ENCODE data around the gene PUSL1. TPM values are rescaled to one million over a fixed set of nuclear protein-coding genes. Genes with fewer than 3 reads are reported as not detected.

Gene PUSL1, protein sequence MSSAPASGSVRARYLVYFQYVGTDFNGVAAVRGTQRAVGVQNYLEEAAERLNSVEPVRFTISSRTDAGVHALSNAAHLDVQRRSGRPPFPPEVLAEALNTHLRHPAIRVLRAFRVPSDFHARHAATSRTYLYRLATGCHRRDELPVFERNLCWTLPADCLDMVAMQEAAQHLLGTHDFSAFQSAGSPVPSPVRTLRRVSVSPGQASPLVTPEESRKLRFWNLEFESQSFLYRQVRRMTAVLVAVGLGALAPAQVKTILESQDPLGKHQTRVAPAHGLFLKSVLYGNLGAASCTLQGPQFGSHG
- 32.1 and 36.2 TPM in 2 replicates for total RNA-seq

DNA sequence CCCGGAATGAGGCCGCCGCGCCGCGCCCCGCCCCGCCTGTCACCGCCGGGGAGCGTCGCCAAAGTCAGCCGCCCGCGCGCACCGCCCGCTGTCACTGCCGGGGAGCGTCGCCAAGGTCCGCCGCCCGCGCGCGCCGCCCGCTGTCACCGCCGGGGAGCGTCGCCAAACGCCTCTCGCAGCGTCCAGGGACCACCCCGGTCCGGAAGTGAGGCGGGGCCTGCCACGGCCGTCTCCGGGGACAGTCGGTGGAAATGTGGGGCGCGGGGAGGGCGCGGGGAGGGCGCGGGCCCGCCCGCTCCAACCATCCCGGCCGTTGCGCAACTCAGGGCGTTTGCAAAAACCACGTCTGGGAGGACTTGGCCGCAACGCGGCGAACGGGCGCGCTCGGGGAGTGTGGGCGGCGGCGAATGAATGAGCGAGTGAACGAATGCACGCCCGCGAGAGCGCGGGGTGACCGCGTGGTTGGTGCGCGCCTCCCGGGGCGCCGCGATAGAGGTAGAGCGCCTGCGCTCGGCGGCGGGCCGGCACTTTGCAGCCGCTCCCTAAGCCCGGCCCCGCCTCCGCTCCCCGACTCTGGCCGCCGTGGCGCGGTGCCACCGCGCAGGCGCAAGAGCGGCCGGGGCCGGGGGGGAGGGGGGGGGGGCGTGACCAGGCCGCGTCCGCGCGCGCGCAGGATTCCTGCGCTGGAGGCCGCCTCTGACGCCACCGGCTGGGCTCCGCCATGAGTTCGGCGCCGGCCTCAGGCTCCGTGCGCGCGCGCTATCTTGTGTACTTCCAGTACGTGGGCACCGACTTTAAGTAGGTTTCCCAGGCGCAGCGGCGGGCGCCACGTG lies at the start of gene PUSL1, which contains the start of gene ACAP3:
Gene PUSL1 (plus strand): TSS at position 675 of the 833 bp plus-strand sequence. CDS start 47 bp downstream, at position 722.
Gene ACAP3 (minus strand): TSS at position 8 of the 833 bp plus-strand sequence. CDS start 115 bp downstream, outside the sequence.
- no peak for DNase-seq (ENCODE audit: extremely low read depth, low read depth, low spot score)

DNA sequence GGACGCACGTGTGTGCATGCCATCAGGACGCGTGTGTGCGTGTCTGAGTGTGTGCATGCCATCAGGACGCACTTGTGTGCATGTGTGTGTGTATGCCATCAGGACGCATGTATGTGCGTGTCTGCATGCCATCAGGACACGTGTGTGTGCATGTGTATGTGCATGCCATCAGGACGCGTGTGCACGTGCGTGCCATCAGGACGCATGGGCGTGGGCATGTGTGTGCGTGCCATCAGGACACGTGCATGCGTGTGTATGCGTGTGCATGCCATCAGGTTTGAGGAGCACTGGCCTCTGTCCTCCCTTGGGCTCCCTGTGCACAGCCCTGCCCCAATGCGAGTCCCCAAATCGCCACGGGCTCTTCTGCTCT lies 49.3 kb upstream of the PUSL1 start:
- no peak for DNase-seq (ENCODE audit: extremely low read depth, low read depth, low spot score)

DNA sequence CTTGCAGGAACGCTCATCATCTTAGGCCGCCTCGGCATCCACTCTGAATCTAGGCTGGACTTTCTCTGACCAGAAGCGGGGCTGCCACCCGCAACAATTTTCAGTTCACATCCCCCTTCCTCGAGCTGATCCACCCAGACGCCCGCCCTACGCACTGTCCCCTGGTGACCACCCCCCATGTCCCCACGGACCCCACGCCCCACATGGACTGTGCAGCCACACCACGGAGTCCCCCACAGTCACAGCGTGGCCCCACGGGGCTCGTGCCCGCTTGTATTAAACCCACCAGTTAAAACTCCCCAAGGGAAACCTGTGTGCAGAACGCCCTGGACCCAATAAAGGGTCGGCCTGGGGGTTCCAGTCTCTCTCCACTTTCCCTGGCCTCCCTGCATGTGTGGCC lies 48.9 kb upstream of the PUSL1 start:
- no peak for DNase-seq (ENCODE audit: extremely low read depth, low read depth, low spot score)

DNA sequence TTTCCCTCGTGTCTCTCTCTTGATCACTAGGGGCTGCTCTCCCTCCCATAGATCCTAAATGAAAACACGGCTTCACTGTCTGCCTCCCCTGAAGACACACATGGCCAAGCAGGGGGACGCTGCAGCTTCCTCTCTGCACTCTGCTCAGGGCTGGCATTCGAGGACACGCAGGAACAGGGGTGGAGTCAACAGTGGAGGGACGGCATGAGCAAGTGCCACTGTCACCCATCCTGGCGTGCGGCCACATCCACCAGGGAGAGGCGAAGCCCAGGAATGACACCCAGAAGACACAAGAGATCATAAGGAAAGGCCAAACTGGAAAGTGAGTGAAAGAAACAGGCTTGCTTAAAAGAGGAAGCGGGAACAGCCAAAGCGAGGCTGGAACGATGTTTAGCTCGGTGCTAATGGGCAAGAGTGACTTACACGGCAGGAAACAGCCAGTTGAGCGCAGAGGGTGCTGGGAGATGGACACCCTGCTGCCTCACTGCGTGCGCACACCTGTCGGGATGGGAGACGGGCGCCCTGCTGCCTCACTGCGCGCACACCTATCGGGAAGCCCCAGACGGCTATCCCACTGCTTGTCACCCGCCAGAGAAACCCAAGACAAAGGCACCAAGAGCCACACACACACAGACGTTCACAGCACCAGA lies 48.3 kb upstream of the PUSL1 start:
- DNase-seq (ENCODE audit: extremely low read depth, low read depth, low spot score) = no peak

DNA sequence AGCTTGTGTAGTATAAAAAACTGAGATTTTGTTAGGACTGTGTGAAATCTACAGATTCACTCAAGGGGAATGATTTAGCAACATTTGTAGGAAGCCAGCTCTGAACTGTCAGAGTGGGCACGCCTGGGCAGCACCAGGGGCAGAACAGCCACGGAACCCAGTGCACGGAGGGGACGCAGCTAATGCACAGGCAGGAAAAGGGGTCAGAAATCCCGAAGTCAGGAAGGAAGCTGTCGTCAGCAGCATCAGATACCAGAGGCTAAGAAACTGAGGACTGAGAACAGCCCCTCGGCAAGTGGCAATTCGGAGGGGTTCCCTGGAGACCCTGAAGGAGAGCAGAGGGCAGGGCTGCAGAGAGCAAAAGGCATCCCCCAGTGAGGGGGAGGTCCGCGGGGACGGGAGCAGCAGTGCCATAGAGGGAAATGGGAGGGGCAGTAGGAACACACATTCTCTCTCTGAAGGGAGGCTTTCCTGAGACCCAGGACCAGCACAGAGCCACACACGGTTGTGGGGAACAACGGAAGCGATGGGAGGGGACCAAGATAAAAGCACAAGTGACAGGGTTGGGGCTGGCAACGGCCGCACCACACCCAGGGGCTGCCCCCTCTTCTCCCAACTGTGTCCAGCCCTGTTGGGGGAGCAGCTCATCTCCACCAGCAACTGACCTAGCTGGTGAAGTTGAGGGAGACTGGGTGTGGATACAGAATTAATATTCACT lies 47.4 kb upstream of the PUSL1 start:
- no peak for DNase-seq (ENCODE audit: extremely low read depth, low read depth, low spot score)

DNA sequence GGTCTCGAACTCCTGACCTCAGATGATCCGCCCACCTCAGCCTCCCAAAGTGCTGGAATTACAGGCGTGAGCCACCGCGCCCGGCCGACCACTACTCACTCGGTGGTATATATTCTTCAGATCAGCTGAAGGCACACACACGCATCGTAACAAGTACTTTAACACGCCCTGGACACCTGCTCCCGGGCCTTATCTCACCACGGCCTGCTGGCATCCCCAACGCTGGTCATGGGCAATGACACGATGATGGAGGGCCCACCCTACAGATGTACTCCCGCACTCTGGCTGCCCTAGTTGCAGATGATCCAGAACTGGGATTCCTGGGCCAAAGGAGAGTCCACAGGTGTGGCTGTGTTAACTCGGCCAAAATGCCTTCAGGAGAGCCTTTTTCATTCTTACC lies 46.3 kb upstream of the PUSL1 start:
- no peak for DNase-seq (ENCODE audit: extremely low read depth, low read depth, low spot score)

DNA sequence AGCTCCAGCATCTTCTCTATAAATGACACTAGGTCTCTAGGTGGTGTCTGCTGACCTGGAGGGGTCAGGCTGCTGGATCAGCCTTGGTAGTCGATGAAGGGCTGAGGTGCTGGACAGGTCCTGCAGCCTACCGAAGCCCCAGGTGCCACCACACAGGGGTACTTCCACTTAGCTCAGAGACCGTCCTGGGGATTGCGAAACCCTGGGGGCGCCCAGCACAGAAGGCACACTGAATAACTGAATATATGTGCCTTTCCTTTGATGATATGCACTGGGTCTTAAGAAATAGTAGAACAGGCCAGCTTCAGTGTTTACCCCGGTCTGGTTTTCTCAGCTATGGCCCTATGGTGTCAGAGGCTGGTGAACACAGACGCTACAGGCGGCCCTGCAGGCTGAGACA lies 45.6 kb upstream of the PUSL1 start:
- no peak for DNase-seq (ENCODE audit: extremely low read depth, low read depth, low spot score)

DNA sequence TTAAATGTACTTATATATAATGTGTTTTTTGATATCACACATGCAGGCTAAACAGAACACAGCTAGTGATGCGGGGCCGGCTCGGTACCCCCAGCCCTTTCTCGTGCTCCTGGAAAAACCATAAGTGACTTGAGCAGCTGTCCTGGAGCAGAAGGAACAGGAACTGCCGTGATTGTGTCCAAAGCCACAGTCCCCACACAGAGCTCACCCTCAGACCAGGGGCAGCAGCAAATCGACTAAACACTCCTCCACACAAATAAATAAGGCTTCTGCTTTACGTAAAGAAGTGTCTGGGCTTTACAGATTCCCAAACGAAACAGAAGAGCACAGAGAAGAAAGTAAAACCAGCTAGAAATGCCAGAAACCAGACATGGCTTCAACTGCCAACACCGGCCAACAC lies 44.4 kb upstream of the PUSL1 start:
- DNase-seq (ENCODE audit: extremely low read depth, low read depth, low spot score) = no peak

DNA sequence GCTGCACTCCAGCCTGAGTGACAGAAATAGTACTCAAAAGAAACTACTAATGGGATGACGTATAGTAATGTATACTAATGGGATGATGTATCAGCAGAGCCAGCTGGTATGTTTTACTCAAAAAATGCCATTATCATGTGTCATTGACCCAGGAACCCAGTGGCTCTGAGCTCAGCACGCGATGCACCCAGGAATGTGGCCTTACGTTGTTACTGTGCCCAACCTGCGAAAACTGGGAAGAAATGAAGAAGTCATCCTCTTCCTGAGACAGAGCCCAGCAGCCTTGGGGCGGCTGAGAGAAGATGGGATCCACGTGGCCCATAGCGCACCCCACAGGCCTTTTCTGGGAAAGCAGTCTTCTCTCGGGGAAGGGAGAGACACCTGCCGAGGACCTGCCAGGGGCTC lies 43.5 kb upstream of the PUSL1 start:
- no peak for DNase-seq (ENCODE audit: extremely low read depth, low read depth, low spot score)

DNA sequence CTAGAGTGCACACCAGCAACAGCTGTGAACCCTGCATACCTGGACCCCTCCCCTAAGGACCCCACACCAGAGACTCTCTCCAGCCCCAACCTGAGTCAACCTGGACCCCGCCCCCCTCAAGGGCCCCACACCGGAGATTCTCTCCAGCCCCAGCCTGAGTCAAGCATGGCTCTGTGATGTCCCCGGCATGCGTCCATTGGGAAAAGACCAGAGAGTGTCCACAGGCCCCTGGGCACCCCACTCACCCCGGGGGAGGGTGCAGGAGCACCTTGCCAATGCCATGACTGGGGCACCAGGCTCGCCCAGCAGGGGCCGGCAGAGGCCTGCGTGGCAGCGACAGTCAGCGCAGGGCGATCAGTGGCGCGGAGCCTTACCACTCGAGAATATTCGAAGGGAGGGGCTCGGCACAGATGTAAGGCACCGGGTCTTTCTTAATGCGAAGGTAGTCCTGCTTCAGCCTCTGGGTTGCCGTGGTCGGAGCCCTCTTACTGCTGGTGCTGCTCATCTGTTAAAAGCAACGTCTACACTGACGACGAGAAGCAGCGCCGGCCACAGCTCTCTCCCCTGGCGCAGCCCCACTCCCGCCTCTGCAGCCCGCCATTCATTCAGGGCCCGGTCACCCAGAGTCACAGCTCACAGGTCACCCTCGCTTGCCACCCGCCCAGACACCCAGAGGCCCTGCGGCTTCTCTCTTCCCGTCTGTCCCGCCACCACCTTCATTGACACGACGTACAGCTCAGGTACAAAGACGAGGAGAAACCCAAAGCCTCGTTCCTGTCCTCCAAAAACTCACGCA lies 40.7 kb upstream of the PUSL1 start:
- DNase-seq (ENCODE audit: extremely low read depth, low read depth, low spot score) = no peak

DNA sequence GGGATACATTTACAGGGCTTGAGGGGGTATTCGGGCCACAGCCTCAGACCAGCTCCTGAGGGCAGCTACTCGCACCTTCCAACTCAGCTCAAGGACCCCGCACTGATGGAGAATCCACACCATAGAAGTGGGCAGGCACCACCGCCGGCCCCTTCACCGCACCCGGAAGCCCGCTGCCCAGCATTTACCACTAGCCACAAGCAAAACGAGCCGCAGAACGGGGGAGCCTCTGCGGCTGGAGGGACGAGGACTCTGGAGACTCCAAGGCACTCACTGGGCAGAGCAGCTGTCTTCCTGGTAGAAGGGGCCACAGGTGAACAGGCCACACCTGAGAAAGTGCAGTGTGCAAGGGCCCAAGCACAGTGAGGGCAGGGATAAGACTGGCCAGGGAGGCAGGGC lies 40.1 kb upstream of the PUSL1 start:
- no peak for DNase-seq (ENCODE audit: extremely low read depth, low read depth, low spot score)

DNA sequence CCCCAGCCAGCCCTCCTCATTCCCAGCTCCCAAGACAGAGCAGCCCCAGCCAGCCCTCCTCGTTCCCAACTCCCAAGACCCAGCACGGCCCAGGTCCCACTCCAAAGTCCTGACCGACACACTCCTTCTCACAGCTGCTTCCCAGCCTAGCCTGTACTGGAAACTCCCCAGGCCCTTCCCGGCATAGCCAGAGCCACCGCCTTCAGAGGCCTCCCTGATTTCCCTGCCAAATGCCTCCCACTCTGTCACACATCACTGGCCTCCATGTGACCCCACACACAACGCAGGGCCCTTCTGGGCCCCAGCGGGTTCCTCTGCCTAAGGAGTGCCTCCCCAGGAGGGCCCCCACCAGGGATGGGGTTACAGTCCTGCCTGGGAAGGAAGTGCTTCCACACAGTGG lies 37.6 kb upstream of the PUSL1 start:
- no peak for DNase-seq (ENCODE audit: extremely low read depth, low read depth, low spot score)

DNA sequence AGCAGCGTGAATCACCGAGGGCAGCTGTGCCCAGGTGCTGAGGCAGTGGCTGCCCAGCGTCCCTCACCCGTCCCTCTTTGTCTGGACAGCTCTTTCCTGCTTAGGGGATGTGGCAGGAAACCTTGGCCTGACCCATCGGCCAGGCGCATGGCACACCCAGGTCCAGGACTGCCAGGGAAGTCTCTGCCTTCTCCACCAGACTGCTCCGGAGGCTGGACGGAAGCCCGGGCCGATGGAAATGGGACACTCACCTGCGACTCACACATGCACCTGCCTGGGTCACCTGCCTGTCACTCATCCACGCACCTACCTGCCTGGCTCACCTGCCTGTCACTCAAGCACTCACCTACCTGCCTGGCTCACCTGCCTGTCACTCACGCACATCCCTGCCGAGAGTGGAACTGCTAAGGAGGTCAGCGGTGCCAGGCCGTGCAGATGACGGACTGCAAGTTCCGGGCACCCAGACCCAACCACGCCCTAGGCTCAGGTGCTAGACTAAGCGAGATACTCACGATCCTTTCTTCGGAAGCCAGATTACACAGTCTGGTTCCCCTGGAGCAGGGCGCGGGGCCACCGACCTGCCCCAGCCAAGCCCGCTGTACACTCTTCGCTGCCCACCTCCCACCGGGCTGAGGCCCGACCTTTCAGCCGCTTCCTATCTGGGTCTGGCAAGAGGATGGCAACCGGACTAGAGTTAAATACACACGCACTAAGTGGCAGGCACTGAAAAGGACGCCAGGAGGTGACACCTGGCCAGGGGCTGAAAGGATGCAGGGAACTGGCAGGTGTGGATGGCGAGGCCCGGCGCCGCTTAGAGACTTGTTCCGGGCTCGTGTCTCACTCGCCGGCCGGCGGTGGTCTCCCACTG lies 35.8 kb upstream of the PUSL1 start:
- no peak for DNase-seq (ENCODE audit: extremely low read depth, low read depth, low spot score)

DNA sequence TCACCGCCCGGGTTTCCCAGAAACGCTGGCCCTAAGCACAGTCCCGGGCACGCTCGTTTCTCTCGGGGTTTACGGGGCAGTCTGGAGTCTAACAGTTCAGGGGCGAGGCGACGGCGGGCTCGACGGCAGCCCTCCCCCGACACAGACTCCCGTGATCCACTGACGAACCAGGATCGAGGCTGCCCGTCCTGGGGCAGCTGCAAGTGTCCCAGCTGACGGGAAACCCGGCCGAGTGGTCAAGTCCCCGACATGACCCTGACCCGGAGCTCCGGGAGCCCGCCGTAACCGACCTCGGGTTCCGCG lies 35.2 kb upstream of the PUSL1 start:
- no peak for DNase-seq (ENCODE audit: extremely low read depth, low read depth, low spot score)

DNA sequence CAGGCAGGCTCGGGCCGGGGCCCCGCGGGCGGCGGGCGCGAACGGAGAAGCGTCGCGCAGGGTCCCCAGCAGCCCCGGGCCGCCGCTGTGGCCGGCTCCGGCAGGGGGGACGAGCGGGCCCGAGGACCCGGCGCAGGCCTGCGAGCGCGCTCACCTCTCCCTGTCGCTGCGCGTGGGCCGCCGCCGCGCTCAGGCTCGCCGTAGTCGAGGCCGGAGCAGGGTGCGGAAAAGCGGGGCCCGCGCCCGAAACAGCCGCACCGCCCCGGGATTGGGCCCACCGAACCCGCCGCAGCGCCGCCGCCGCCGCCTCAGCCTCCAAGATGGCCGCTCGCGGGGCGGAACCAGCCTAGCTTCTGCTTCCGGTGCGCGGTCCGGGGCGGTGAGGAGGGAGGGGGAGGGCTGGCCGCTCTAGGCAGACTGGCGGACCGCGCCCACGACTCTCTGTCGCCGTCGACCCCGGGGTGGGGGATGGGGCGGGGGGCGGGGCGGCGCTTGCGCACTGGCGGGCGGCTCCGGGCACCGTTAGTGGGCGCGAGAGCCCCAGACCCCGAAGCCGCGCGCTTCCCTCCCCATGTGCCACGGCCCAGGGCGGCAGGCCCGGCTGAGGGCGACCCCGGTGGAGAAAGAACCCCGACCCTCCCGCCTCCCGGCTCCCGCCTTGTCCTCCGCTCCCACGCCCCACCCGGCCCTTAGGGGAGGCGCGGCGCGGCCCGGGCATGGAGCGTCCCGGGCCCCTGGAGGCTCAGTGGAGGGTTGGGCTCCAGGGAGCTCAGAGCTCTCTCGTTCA lies 34.7 kb upstream of the PUSL1 start, which contains the start of gene UBE2J2:
Gene UBE2J2 (minus strand): TSS at position 343 of the 787 bp plus-strand sequence. CDS start 5,862 bp downstream, outside the sequence.
- DNase-seq (ENCODE audit: extremely low read depth, low read depth, low spot score) = no peak

DNA sequence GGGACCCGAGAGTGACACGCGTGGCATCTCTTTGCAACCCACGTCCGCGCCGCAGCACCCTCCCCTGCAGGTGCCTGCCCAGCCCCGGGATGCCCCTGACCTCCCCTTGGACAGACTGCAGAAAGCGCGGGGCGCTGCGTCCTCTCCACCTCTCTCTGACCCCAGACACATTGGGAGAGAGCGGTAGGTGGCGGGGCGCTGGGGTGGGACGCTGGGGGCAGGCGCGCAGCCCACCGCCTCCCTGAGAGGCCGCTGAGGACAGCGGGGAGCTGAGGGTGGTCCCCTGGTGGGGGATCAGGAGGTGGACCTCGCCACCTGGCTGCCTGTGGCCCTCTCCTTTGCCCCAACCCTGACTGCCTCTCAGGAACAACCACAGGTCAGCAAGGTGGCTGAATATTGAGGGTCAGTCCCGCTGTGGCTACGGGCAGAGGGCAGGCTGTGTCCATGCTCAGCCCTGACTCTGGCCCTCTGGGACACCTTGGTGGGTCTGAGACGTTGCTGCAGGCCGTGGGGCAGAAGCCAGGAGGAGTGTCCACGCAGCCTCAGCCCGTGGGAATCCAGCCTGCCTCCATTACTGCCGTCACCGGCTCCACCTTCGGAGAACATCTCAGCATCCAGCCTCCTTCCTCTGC lies 34.0 kb upstream of the PUSL1 start:
- DNase-seq (ENCODE audit: extremely low read depth, low read depth, low spot score) = no peak

DNA sequence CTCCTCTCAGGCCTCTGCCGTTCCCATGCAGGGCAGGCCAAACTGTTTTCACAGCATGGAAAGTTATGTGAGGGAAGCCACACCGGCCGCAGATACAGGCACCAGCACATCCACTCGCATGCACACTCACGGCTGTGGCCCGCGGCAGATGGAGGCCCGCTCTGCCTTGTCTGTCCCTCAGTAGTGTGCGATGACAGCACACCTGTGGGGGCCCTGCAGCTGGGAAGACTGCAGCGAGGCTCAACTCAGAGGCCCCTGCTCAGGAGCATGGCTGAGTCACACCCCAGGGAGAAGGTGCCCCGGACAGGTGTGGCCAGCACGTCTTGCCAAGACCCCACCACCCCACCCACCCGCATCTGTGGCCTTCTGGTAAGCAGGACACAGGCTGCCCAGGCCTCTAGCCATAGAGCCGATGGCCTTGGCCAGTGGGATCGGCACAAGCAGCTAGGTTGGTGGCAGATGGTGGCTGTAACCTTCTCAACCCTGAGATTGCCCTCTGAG lies 33.4 kb upstream of the PUSL1 start:
- no peak for DNase-seq (ENCODE audit: extremely low read depth, low read depth, low spot score)

DNA sequence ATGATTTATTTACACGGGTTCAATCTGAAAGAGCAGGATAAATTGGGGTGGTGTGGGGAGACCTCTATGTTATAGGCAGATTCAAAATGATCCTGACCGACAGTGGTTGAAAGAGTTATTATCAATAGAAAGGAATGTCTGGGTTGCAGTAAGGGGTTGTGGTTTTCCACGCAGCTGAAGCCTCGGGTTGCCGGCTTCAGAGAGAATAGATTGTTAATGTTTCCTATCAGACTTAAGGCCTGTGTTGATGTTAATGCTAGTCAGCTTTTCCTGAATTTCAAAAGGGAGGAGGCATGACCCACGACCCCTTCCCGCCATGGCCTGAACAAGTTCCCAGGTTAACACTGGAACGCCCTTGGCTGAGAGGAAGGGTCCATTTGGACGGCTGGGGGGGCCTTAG lies 32.6 kb upstream of the PUSL1 start:
- no peak for DNase-seq (ENCODE audit: extremely low read depth, low read depth, low spot score)

All from glomerular endothelial cell (primary cell).